Activated CD4-positive, alpha-beta T cell treated with anti-CD3 and anti-CD28 coated beads, Interleukin-2, amount 50 U/mL, for 1 hour (primary cell): ENCODE data around the gene STXBP6.
"Not testable (repeated sequence)": the region's sequence is repeated elsewhere in the genome, so short reads cannot be mapped to it uniquely, and the experiment has no call there.

Experiments
- DNase-seq: peaks from one replicate; pipeline ENCODE4 v3.0.0-alpha.2; 2020

STXBP6 gene

GRCh38 chr14:24850072-24850471, 199.9 kb downstream of the STXBP6 start:
- DNase-seq: no peak

GRCh38 chr14:24849471-24849870, 200.5 kb downstream of the STXBP6 start:
- DNase-seq: no peak

DNA sequence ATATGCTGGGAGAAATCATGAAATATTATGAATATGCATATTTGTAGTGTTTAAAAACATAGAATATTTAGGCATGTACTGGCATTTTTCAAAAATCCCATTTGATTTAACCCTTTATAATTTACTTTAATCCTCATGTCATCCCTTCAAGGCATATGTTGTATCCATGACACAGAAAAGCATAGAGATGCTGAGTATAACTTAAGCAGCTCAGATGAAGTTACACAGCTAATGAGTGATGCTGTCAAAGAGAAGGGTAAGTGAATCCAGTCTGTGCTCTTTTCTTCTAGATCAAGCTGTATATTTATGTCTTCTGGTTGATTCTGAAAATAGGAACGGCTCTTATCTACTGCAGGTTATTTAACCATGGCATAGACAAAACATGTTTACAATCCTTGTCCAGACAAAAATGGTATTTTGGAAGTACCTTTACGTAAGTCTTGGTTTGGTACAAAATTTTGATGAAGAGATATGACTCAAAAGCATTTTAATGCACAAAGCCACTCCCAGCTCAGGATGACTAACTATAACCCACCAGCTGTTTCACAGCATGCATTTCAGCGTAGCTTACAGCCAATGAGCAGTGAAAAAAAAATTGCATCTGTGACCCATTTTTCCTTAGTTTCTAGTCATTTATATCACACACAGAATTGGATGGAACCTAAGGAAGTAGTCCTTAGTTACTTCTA, 201.7 kb downstream of the STXBP6 start:
- DNase-seq: no peak

DNA sequence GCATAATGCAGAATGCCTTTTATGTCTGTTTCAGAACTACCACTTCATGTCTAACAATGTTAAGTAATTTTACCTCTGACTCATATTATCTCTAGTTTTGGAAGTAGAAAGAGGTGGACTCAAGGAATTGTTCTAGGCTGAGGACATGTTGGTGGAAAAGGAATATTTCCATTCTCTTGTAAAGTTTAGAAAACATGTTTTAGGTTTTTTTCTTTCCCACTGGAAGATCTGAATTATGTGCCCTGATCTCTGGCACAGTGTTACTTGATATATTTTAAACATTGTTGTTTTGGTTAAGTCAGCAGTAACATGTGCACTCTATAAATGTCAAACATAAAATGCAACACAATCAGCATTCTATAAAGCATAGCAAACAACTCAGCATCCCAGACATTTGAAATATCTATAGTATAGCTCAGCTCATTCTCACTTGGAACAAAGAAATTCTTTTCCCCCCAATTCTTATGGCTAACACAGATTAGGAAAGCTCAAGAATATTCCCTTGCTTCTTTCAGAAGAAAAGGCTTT, 202.3 kb downstream of the STXBP6 start:
- no peak for DNase-seq

DNA sequence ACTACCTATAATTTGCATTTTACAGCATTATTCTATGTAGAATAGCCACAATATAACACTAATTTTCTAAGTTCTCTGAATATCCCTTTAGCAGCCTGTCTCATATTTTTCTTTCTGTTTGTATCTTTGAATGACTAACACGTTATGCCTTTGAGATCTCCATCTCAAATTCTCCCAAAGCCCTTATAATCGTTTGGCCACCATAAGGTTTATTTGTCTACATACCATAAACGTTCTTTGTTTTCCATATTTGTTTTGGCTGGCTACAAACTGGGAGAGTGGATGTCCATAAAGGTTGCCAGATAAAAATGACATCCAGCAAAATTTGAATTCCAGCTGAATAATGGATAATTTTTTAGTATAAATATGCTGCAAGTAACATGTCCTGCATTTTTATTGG, 203.7 kb downstream of the STXBP6 start:
- DNase-seq: no peak

DNA sequence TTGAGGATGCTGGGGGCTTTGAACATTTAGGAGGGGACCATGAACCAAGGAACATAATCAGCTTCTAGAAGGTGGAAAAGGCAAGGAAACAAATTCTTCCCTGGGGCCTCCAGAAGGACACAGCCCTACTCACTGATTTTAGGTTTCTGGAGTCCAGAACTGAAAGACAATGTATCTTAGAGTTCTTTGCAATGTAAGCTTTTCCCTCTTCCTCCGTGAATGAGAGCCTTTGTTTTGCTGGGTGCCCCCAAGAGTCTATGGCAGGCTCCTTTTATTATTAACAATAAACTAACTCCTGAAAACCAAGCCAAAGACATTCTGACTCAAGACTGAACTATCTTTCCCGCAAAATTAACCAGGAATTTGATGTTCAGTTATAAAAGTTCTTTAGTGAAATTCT, 204.1 kb downstream of the STXBP6 start:
- no peak for DNase-seq

DNA sequence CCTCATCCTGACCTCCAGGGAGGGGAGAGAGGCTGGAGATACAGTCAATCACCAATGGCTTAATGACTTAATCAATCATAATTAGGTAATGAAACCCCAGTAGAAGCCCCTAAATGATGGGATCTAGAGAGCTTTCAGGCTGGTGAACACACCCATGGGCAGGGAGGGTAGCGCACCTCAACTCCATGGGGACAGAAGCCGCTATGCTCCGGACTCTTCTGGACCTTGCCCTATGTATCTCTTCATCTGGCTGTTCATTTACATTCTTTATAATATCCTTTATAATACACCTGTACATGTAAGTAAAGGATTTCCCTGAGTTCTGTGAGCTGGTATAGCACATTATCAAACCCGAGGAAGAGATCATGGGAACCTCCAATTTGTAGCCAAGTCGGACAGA, 205.9 kb downstream of the STXBP6 start:
- no peak for DNase-seq

DNA sequence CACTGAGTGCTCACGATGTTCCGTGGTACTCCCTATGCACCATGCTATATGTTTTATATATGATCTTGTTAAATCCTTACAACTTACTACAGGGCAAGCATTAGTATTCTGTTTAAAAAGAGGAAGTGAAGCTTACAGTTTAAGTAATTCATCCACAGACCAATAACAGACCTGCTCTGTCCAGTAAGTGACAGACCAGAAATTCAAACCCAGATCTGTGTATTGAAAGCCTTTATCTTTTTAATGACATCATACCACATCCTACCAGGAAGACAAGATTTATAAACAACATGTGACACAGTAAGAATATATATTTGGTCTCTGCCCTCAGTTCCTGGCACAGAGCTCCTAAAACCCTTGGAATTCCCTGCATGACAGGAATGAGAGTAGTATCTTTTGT, 206.5 kb downstream of the STXBP6 start:
- no peak for DNase-seq

DNA sequence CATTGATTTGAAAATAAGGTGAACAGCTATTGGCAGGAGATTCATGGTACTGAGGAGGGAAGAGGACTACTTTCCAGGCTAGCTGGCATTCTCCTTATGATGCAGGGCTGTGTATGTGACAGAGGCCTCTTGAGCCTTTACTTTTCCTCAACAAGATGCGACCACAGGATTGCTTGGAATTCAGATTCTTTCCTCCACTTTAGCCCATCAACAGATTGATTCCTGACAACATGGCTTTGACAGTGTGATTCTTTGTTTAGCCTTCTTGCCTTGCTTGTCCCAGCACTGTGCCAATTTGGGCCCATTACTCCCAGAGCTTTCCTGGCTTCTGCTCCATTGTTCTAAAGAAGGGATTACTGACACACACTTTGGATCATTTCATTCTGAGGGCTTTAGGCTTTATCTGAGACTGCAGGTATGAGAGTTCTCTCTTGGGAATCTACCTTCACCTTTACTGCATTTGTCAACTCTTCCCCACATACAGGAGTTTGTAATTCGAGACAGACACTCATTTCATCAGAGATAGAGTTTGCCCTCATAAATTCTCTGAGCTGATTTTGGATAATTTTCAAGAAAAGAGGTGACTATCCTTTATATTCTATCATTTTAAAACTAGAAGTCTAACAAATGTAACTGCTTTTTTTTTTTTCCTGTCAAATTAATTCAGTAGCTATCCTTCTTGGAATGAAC, 209.6 kb downstream of the STXBP6 start:
- no peak for DNase-seq

GRCh38 chr14:24839617-24840203, 210.2 kb downstream of the STXBP6 start:
- no peak for DNase-seq

DNA sequence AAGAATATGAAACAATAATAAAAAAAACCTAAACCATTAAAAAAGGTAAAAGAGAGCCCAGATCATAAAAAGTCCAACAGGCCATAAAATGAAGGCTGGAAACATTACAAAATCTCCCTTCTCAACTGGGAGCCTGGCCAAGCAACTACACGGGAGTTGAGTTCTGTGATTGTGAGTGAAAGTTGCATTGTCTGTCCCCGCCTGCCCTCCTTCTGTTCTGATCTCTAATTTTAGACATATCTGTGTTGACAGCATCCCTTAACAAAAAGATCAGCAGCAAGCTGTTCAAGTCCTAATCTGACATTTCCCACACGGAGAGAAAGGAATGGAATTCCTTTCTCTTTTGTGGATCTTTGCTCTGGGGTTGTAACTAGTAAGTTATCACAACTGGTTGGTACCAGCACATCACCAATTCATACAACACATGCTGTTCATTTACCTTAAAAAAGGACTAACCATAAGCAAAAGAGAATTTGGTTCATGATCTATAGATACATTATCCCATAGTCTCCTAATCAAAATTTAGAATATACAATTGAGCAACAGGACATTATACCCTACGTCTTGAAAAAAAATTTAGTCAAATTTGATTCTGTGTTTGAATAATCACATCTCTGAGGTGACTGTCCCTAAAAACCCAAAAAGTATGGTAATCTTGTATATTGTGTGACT, 210.9 kb downstream of the STXBP6 start:
- no peak for DNase-seq

GRCh38 chr14:24837280-24838046, 212.5 kb downstream of the STXBP6 start:
- no peak for DNase-seq

DNA sequence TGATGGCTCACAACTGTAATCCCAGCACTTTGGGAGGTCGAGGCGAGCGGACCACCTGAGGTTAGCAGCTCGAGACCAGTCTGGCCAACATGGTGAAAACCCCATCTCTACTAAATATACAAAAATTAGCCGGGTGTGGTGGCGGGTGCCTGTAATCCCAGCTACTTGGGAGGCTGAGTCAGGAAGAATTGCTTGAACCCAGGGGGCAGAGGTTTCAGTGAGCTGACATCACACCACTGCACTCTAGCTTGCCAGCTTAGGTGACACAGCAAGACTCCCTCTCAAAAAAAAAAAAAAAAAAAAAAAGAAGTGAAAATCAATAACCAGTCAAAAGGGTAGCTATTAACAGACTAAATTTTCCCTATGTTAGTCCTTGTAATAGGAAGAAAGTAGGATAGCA, 213.6 kb downstream of the STXBP6 start:
- not testable (repeated sequence) for DNase-seq

- no peak for DNase-seq
These were observed 215.0 kb downstream of the STXBP6 start for GRCh38 chr14:24834956-24835355.

DNA sequence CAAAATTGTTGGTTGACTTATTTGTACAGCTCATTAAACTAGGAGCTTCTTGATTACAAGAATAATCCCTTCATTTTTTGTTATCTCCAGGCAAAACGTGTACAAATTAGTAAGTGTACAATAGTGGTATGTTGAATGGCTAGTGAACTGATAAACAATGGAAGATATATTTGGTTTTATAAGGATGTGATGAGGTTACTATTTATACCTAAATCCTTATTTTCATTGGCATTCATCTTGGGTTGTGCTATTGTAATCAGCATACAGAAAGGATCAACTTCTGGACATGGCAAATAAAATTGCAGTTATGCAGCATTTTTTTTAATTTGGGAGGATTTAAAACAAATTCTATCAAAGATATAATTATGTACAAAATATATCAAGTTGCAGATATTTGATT, 216.6 kb downstream of the STXBP6 start:
- no peak for DNase-seq

- DNase-seq: no peak
These were observed 218.3 kb downstream of the STXBP6 start for GRCh38 chr14:24831677-24832076.

DNA sequence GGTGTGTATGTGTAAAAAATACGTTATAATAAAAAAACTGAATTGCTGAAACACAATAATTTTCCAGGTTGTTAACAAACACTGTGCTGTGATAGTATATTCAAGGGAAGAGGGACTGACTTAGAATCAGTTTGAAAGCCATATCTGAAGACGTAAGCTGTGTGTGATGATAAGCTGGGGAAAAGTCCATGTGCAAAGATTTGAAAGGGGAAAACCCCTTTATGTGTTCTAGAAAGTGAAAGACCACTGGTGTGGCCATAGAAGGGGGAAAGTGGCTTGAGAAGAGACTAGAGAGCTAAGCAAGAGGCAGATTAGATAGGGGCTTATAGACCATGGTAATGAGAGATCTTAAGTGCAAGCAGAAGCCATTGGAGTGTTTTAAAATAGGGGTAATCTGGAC, 220.1 kb downstream of the STXBP6 start:
- no peak for DNase-seq

- no peak for DNase-seq
These were observed 221.5 kb downstream of the STXBP6 start for GRCh38 chr14:24828486-24828885.

- no peak for DNase-seq
These were observed 223.6 kb downstream of the STXBP6 start for GRCh38 chr14:24826390-24826789.

DNA sequence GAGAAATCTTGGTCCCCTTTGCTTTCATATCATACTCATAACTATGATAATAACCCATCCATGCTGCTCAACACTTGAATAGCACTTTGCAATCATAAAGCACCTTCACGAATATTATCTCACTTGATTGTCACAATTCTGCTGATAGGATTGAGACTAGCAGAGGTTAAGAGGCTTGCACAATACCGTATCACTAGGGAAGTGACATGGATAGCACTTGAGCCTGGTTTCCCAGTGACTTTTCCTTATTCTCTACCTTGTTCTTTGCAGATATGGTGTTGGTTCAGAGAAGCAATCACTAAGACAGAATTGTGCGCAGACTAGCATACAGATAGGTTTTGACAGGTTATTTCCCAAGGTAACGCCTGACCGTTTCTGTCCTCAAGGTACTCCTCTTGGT, 229.3 kb downstream of the STXBP6 start:
- no peak for DNase-seq

DNA sequence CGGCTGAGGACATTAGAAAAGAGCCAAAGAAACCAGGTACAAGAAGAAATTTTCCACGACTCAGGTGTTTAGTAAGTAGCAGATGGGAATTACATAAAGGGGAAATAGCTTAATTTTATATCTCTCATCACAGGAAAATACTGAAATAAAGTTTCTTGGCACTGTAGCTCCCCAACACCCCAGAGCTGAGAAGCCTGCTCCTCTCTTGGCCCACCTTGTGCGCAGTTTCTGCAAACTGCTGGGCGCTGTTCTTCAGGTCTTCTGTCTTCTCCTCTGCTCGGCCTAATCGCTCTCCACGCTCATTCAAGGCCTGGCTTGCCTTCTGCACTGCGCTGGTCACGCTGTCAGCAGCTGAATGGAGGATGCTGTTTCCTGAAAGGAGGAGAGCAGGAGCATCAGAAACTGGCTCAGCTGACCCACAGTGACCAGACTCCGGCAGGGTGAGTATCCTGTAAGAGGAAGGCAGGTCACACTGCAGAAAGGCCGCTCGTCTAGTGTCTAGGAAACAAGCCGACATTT, 231.1 kb downstream of the STXBP6 start:
- no peak for DNase-seq

DNA sequence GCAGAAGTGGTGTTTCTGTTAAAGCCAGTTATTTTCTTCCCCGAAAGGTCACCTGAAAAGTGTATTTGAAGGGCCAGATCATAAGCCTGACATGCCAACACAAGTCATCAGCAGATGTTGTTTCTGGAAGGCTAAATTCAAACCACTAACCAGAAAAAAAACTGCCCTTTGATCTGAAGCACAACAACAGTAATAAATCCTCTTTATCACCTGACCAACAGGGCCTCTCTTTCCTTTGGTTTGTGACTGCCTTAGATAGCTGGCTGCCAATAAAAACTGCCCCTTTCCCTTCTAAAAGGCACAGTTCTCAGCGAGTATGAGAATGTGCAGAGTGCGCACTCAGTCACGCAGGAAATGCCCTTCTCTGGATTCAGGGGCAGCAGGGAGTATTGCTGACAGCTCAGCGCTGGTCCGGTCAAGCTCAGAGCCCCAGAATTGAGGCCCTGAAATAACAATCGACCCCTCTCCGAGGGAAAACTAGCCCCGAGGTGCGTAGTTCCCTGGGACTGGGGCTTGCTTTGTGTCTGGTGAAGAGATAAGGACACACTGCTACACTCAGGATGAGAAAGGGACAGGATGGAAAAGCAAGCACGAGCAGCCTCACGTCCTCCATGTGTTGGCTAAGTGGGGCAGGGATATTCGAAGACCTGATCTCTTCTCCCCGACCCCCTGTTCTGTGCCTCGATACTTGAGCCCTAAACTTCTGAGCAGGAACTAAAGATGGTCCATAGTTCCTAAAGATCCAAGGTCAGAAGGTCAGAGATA, 231.7 kb downstream of the STXBP6 start:
- DNase-seq: no peak
